ENCODE measurements around the gene RBMX. TPM values are rescaled to one million over a fixed set of nuclear protein-coding genes. Genes with fewer than 3 reads are reported as not detected.
"Not testable (repeated sequence)": the region's sequence is repeated elsewhere in the genome, so short reads cannot be mapped to it uniquely, and the experiment has no call there.

RBMX gene
- total RNA-seq, 6 experiments from 2014 or later = 28.7 to 62.6 (median 40.9) TPM

DNA sequence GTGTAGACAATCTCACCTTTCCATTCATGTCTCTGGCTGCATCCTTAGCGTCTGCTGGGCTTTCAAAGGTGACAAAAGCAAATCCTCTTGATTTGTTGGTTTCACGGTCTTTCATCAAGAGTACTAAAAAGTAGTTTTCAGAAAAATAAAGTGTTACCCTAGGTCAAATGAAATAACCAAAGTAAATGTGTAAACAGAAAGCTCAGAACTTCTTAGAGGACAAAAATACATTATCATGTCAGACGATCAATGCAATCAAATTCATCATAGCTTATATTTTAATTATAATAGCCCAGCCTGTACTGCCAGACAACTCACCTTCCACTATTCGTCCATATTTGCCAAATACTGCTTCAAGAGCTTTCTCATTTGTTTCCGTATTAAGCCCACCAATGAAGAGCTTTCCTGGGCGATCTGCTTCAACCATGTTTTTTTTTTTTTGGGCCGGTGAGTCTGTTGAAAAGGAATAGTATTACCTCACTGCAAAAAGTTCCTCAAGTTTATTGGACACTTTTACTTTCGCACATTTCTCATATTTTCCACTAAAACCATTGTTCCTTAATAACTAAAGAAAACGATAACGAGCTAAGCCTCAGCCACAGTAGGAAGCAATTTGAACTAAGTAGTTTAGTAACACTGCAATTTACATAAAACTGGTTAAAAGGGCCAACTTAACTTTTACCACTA is 1.4 kb downstream of the RBMX start:
- DNase-seq = no peak
- intact Hi-C loops (cut with DNase I) = no loop called here
- no peak for ATAC-seq

DNA sequence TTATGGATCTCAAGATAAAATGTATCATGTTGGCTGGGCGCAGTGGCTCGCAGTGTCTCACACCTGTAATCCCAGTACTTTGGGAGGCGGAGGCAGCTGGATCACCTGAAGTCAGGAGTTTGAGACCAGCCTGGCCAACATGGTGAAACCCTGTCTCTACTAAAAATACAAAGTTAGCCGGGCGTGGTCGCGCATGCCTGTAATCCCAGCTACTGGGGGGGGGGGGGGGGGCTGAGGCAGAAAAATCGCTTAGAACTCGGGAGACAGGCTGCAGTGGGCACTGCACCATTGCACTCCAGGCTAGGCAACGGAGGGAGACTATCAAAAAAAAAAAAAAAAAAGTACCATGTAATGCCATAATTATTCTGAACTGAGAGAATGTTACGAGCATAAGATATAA is 2.1 kb downstream of the RBMX start:
- TF ChIP-seq POLR2A (IDR thresholded peaks at IDR 0.05) = no peak
- TF ChIP-seq, protein P1, sequence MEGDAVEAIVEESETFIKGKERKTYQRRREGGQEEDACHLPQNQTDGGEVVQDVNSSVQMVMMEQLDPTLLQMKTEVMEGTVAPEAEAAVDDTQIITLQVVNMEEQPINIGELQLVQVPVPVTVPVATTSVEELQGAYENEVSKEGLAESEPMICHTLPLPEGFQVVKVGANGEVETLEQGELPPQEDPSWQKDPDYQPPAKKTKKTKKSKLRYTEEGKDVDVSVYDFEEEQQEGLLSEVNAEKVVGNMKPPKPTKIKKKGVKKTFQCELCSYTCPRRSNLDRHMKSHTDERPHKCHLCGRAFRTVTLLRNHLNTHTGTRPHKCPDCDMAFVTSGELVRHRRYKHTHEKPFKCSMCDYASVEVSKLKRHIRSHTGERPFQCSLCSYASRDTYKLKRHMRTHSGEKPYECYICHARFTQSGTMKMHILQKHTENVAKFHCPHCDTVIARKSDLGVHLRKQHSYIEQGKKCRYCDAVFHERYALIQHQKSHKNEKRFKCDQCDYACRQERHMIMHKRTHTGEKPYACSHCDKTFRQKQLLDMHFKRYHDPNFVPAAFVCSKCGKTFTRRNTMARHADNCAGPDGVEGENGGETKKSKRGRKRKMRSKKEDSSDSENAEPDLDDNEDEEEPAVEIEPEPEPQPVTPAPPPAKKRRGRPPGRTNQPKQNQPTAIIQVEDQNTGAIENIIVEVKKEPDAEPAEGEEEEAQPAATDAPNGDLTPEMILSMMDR (IDR thresholded peaks at IDR 0.05) = no peak
- H3K27me3 ChIP-seq = no peaks in the 10 kb centered on the region
- H3K27ac ChIP-seq = no peak overlapping the region
- no peaks in the 10 kb centered on the region for H3K4me1 ChIP-seq
- H3K9me3 ChIP-seq = no peaks in the 10 kb centered on the region
- peaks cover 0 to 39% (median 11%) of the 10 kb centered on the region in 4 donors for H3K36me3 ChIP-seq
- no peak for DNase-seq
- WGBS (ENCODE audit: insufficient coverage, low coverage, low lambda C conversion rate, missing lambda C conversion rate) = 71% methylated on average over 8 of the region's 11 CpGs
- no peak for ATAC-seq
- intact Hi-C loops (cut with DNase I) = no loop called here
- H3K4me3 ChIP-seq = peak overlapping the region in 1 of 3 donors; percentile 67

More for the DNA sequence above, 1.4 kb downstream of the RBMX start:
- H3K27ac ChIP-seq = peak overlapping the region; percentile 80 to 87 (median 82)
- H3K27me3 ChIP-seq = no peaks in the 10 kb centered on the region
- H3K36me3 ChIP-seq = peaks cover 0 to 39% (median 11%) of the 10 kb centered on the region in 4 donors
- H3K4me3 ChIP-seq = peak overlapping the region; percentile 58 to 67 (median 62)
- no peak for TF ChIP-seq POLR2A (IDR thresholded peaks at IDR 0.05)
- TF ChIP-seq, protein P1 (IDR thresholded peaks at IDR 0.05) = no peak
- no peaks in the 10 kb centered on the region for H3K9me3 ChIP-seq
- 14% methylated on average over 10 of the region's 10 CpGs for WGBS (ENCODE audit: insufficient coverage, low coverage, low lambda C conversion rate, missing lambda C conversion rate)
- no peaks in the 10 kb centered on the region for H3K4me1 ChIP-seq

DNA sequence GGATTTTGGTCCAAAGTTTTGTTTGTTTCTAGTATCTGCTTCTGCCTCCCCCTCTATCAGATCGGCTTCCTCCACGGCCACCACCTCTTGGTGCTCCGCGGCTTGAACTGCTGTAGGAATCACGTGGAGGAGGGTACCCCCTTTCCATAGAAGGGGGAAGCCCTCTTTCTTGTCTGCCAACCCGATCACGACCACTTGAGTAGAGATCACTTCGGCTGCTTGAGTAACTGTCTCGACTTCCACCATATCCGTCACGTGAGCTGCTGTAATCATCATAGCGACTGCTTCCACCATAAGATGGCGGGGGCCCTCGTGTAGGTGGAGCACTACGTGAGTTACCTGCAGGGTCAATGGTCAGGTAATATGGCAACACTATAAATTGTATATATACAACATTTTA is 6.4 kb downstream of the RBMX start:
- H3K4me3 ChIP-seq; H3K9me3 ChIP-seq; H3K27ac ChIP-seq; H3K27me3 ChIP-seq; DNase-seq; H3K4me1 ChIP-seq; ATAC-seq; intact Hi-C loops (cut with DNase I): not testable (repeated sequence)
- H3K36me3 ChIP-seq = peaks cover 0 to 59% (median 13%) of the 10 kb centered on the region in 4 donors
- 62% methylated on average over 13 of the region's 15 CpGs for WGBS (ENCODE audit: insufficient coverage, low coverage, low lambda C conversion rate, missing lambda C conversion rate)

DNA sequence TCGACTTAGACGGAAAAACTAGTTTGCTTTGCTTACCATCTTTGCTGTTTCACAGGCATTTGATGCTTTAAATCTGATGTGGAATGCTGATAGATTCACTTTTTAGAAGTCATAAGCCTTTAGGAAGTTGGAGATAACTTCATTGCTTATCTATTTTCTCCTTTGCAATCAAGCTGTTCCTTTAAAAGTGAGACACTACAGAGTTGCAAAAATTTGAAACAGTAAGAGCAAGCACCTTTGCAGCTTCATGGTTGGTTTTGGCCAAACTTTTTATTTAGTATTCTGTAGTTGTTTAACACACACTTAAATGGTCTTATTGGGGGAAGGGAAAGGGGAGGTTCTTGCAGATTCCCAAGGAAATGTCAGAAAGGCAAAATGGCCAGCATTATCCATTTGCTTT is 7.3 kb downstream of the RBMX start:
- peaks cover 2 to 64% (median 13%) of the 10 kb centered on the region in 4 donors for H3K36me3 ChIP-seq
- H3K9me3 ChIP-seq; DNase-seq; H3K4me3 ChIP-seq; H3K4me1 ChIP-seq; ATAC-seq; intact Hi-C loops (cut with DNase I); H3K27ac ChIP-seq; H3K27me3 ChIP-seq: not testable (repeated sequence)
- WGBS (ENCODE audit: insufficient coverage, low coverage, low lambda C conversion rate, missing lambda C conversion rate) = 87% methylated on average over 2 of the region's 2 CpGs

DNA sequence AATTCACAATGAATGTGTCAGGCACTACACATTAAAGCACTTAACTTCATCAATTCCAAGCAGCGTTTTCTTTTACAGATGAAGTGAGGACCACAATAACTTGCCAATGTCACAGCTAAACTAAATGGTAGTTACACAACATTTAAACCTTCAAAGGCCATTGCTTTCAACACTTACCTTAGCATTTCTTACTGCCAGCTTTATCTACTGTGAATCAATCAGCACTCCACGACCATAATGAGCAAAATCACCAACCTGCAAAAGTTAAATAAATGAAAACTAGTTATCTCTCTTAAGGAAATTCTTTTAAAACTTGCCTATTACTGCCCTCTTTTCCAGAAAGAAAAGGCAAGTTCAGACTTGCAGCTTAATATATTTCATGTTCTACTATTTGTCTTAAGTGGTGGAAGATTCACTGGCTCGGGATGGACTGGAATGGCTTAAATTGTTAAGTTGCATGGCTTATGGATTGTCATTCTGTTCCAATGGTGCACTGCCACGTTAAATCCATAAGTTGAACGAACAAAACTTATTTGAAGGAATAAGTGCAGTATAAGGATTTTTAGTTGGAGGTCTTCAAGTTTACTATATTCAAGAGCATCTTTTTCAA is 8.3 kb downstream of the RBMX start:
- WGBS (ENCODE audit: insufficient coverage, low coverage, low lambda C conversion rate, missing lambda C conversion rate) = 60% methylated on average over 5 of the region's 5 CpGs
- ATAC-seq (no peak), DNase-seq (no peak)
- Histone ChIP-seq H3K36me3 (peaks cover 2 to 55% (median 11%) of the 10 kb centered on the region in 4 donors), H3K4me1 (no peaks in the 10 kb centered on the region), H3K9me3 (no peaks in the 10 kb centered on the region), H3K27me3 (no peaks in the 10 kb centered on the region), H3K4me3 (no peak overlapping the region), H3K27ac (no peak overlapping the region)
- intact Hi-C loops (cut with DNase I) = no loop called here
- TF ChIP-seq POLR2A (IDR thresholded peaks at IDR 0.05) = no peak
- TF ChIP-seq, protein P1 (IDR thresholded peaks at IDR 0.05) = no peak
